Hair follicular keratinocyte (primary cell): ENCODE results near the gene PDXDC1. TPM values are rescaled to one million over a fixed set of nuclear protein-coding genes. Genes with fewer than 3 reads are reported as not detected.

Source experiments
- total RNA-seq: library from RNA; depleted of rRNA; stranded (reverse); fragments of >200 nt; gene quantifications from 2 replicates; pipeline ENCODE4 v1.2.3, GENCODE V29; 2015

The PDXDC1 gene
- total RNA-seq, result 45.0 and 47.5 TPM in 2 replicates

GRCh38 chr16:14974656-14975417 lies at the start of gene PDXDC1:
TSS of gene PDXDC1 (plus strand) at chr16:14975026. CDS start at chr16:14975200, 174 bp downstream.

GRCh38 chr16:14937143-14937542 lies 37.7 kb upstream of the PDXDC1 start, which contains the start of gene NPIPA1:
TSS of gene NPIPA1 (plus strand) at chr16:14937443. CDS start at chr16:14937443, 0 bp downstream.

GRCh38 chr16:15093955-15094827 lies 119.4 kb downstream of the PDXDC1 start, which contains the start of gene RRN3:
TSS of gene RRN3 (minus strand) at chr16:15094272. CDS start at chr16:15094233, 39 bp downstream.

Other genes starting within 250 kb of the PDXDC1 start
- gene NPIPA2, start 232.5 kb upstream of the PDXDC1 start, total RNA-seq, result not detected in 2 replicates
- gene NOMO1, start 141.3 kb upstream of the PDXDC1 start, total RNA-seq, result 57.5 and 70.7 TPM in 2 replicates
- 17.0 and 28.3 TPM in 2 replicates for gene NPIPA1, start 37.6 kb upstream of the PDXDC1 start, total RNA-seq
- gene NTAN1, start 81.0 kb downstream of the PDXDC1 start, total RNA-seq, result 45.4 and 54.8 TPM in 2 replicates
- gene RRN3, start 119.2 kb downstream of the PDXDC1 start, total RNA-seq, result 27.2 and 30.8 TPM in 2 replicates